Inflammatory macrophage (primary cell): ENCODE data around the gene CGA.

Source experiments
- DNase-seq, 2 donors: peaks; one replicate each; pipeline ENCODE4 v3.0.0-alpha.2; 2020 to 2022

CGA gene

GRCh38 chr6:87088076-87088475 is 6.8 kb downstream of the CGA start:
- no peak for DNase-seq

- DNase-seq: no peak
Observed at GRCh38 chr6:87082160-87082721, 12.7 kb downstream of the CGA start.

GRCh38 chr6:87078983-87079616 is 15.8 kb downstream of the CGA start:
- peak; percentile 48 to 63 for DNase-seq

GRCh38 chr6:87075168-87075567 is 19.7 kb downstream of the CGA start:
- DNase-seq: peak; percentile 19 to 26

DNA sequence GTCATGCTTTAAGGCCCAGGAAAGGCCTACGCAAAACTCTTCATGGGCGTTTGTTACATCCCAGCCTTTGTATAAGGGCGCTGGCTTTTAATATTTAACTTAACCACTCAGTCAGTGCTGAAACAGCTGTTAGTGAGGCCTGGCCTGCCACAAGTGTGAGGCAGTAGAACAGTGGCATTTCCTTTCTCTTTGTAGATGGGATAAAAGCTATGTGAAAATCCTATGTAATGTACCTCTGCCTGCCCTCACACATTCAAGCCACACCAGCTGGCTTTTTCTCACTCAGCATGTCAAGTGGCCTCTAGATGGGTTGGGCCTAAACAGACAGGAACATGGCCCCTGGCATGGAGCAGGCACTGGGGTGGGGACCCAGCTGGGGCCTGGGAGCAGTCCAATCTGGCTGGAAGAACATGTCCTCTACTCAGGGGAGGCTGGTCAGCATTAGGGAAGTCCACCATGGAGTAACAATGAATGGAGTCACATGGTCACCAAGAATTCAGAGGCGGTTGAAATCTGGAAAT is 20.7 kb downstream of the CGA start:
- no peak for DNase-seq

GRCh38 chr6:87071683-87072082 is 23.2 kb downstream of the CGA start:
- no peak for DNase-seq

DNA sequence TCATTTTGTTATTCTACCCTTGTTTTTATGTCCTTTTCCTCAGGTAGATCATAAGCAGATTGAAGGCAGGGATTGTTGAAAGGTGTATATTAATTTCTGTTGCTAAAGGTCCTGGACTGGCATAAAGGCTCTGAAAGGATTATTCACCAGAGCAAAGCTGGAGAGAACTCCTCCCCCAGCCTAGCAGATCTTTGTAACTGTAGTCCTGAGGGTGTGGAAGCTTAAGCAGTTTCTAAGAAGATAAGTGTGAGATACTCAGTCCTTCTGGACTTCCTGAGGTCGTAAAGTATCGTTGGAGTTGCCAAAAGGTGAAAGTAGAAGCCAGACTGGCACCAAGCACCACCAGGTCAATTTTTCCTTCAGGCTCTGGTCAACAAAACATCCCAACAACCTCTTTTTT is 24.2 kb downstream of the CGA start:
- no peak for DNase-seq

DNA sequence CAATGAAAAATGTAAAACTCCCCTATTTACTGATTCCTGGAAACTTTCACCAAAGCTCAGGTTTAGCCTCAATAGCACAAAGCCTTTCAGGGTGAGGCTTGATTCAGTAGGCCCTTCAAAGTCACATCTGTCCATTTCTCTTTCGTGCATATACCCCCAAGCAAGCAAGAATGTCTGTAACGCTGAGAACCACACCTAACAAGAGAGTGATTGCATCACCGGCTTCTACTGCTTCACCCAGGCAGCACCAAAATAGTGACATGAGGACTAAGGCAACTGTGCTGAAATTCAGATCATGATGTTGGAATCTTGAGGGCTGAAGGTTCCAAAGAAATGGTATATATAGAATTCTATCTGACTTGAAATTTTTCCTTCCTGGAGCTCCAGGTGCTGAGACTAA is 26.1 kb downstream of the CGA start:
- no peak for DNase-seq

GRCh38 chr6:87066449-87067333 is 28.2 kb downstream of the CGA start:
- peak; percentile 59 to 67 for DNase-seq

GRCh38 chr6:87065117-87065516 is 29.8 kb downstream of the CGA start:
- DNase-seq: no peak

GRCh38 chr6:87059943-87060342 is 35.0 kb downstream of the CGA start:
- no peak for DNase-seq

DNA sequence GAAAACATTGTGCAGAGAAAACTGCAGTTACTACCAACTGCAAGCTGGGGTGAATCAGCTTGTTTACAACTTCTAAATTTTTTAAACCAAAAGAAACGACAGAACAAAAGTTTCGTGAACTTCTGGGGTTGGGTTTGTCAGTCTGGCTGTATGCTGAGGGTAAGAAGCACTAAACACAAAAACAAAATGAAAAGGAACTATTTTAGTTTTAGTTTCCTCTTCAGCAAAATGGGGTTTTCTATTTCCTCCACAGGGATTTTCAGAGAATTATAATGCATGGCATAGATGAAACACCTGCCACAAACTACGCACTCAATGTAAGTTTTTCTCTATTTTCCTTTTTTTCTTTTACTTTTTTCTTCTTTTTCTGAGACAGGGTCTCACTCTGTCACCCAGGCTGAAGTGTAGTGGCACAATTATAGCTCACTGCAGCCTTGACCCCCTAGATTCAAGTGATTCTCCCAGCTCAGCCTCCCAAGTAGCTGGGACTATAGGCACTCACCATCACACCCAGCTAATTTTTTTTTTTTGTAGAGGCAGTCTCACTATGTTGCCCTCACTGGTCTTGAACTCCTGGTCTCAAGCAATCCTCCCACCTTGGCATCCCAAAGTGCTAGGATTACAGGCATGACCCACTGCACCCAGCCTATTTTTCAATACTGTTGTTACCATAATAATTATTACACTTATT is 40.6 kb downstream of the CGA start:
- DNase-seq: no peak

- no peak for DNase-seq
Observed at GRCh38 chr6:87053312-87053711, 41.6 kb downstream of the CGA start.

- no peak for DNase-seq
Observed at GRCh38 chr6:87049779-87050178, 45.1 kb downstream of the CGA start.

DNA sequence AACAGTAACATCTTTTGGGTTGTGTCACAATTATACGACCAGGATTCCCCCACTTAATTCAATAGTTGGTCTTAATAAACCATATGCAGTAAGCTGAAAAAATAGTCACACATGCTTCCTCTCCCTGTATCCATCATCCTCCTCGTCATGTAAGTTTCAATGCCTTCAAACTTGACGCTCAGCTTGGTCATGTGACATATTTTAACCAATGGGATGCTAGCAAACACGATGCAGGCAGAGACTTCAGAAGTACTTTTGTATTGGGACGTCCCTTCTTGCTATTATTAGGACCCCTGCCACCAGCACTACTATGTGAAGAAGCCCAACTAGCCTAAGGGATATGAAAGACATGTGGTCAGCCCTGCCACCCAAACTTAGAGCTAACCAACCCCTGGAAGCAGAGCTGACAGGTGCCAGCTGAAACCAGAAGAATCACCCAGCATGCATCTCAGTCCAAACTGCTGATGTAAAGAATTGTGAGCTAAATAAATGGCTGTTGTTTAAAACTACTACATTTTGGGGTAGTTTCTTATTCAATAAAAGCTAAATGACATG is 49.3 kb downstream of the CGA start:
- no peak for DNase-seq

GRCh38 chr6:87040729-87041128 is 54.2 kb downstream of the CGA start:
- DNase-seq: no peak
